ENCODE results near the gene KCNJ3.

- TF ChIP-seq CTCF (IDR thresholded peaks at IDR 0.05) = no peak
- TF ChIP-seq E2F4 (CRISPR knock-in tag; IDR thresholded peaks at IDR 0.05; ENCODE audit: borderline replicate concordance, low read depth) = no peak
- no peak for TF ChIP-seq IRF1 (CRISPR knock-in tag; IDR thresholded peaks at IDR 0.05)
- TF ChIP-seq ZNF512 (CRISPR knock-in tag; IDR thresholded peaks at IDR 0.05; ENCODE audit: borderline replicate concordance) = no peak
- no peak for TF ChIP-seq PRDM15 (CRISPR knock-in tag; IDR thresholded peaks at IDR 0.05)
- TF ChIP-seq IRF2 (CRISPR knock-in tag; IDR thresholded peaks at IDR 0.05; ENCODE audit: borderline replicate concordance, low read depth) = no peak
These were observed 10.7 kb downstream of the KCNJ3 start for GRCh38 chr2:154709215-154709614.

Data from WTC11 (cell line).